Adipocyte (in vitro differentiated cells): Measurements from ENCODE around the gene MARCHF5.

Source experiments
- DNase-seq: peaks from one replicate; pipeline ENCODE4 v3.0.0-alpha.2; 2015; ENCODE audit warnings: low read depth
- H3K27me3 ChIP-seq: replicated peaks from 2 replicates; pipeline ENCODE4 v1.7.0; 2013; ENCODE audit warnings: mild to moderate bottlenecking, low read length, moderate library complexity; ENCODE audit not compliant: control insufficient read depth, insufficient read depth
- H3K36me3 ChIP-seq: 2 replicates; pipeline ENCODE4 v1.7.0; 2013; ENCODE audit warnings: low read length, mild to moderate bottlenecking, moderate library complexity; ENCODE audit not compliant: control insufficient read depth, insufficient read depth, severe bottlenecking
- H3K4me1 ChIP-seq: 2 replicates; pipeline ENCODE4 v1.7.0; 2013; ENCODE audit warnings: mild to moderate bottlenecking, low read length, moderate library complexity; ENCODE audit not compliant: control insufficient read depth, insufficient read depth
- H3K4me3 ChIP-seq: 2 replicates; pipeline ENCODE4 v1.7.0; 2013; ENCODE audit warnings: mild to moderate bottlenecking, low read length, moderate library complexity
- H3K9ac ChIP-seq: 2 replicates; pipeline ENCODE4 v1.7.0; 2013; ENCODE audit warnings: mild to moderate bottlenecking, low read length, moderate library complexity
- H3K9me3 ChIP-seq: 2 replicates; pipeline ENCODE4 v1.7.0; 2013; ENCODE audit warnings: mild to moderate bottlenecking, low read length, moderate library complexity; ENCODE audit not compliant: control insufficient read depth

MARCHF5 gene

GRCh38 chr10:92290837-92291615 lies at the start of gene MARCHF5, which contains the start of gene CPEB3:
Gene MARCHF5 (plus strand): TSS chr10:92291167. CDS start chr10:92291495, 328 bp downstream.
Gene CPEB3 (minus strand): TSS chr10:92291078. CDS start chr10:92240350, 50,728 bp downstream.
- H3K4me3 ChIP-seq: peak within 1 kb of the TSS; percentile 97
- H3K9ac ChIP-seq: peak within 1 kb of the TSS; percentile 99

GRCh38 chr10:92241501-92241900 lies 49.5 kb upstream of the MARCHF5 start:
- H3K36me3 ChIP-seq: no peaks in the 10 kb centered on the region
- H3K9me3 ChIP-seq: no peaks in the 10 kb centered on the region
- no peak for DNase-seq
- H3K9ac ChIP-seq: peak overlapping the region; percentile 89
- H3K27me3 ChIP-seq: no peaks in the 10 kb centered on the region
- H3K4me3 ChIP-seq: peak overlapping the region; percentile 97
- H3K4me1 ChIP-seq: peaks cover 32% of the 10 kb centered on the region

More at GRCh38 chr10:92290837-92291615, at the start of gene MARCHF5, which contains the start of gene CPEB3:
- no peaks in the 10 kb centered on the region for H3K27me3 ChIP-seq
- no peaks in the 10 kb centered on the region for H3K9me3 ChIP-seq
- peaks cover 13% of the 10 kb centered on the region for H3K4me1 ChIP-seq
- peaks cover 15% of the 10 kb centered on the region for H3K36me3 ChIP-seq
- peak; percentile 97 for DNase-seq

GRCh38 chr10:92242380-92242779 lies 48.6 kb upstream of the MARCHF5 start:
- H3K9me3 ChIP-seq: no peaks in the 10 kb centered on the region
- no peaks in the 10 kb centered on the region for H3K27me3 ChIP-seq
- H3K9ac ChIP-seq: no peak overlapping the region
- H3K4me3 ChIP-seq: no peak overlapping the region
- H3K36me3 ChIP-seq: no peaks in the 10 kb centered on the region
- peaks cover 32% of the 10 kb centered on the region for H3K4me1 ChIP-seq
- no peak for DNase-seq

- Histone ChIP-seq H3K9ac (peak overlapping the region; percentile 79), H3K4me1 (peaks cover 29% of the 10 kb centered on the region), H3K36me3 (no peaks in the 10 kb centered on the region), H3K27me3 (no peaks in the 10 kb centered on the region), H3K9me3 (no peaks in the 10 kb centered on the region), H3K4me3 (peak overlapping the region; percentile 79)
- DNase-seq: peak; percentile 75
Measured at GRCh38 chr10:92242910-92243671, 47.9 kb upstream of the MARCHF5 start.

GRCh38 chr10:92244796-92245195 lies 46.2 kb upstream of the MARCHF5 start:
- H3K4me3 ChIP-seq: no peak overlapping the region
- peaks cover 17% of the 10 kb centered on the region for H3K4me1 ChIP-seq
- H3K36me3 ChIP-seq: no peaks in the 10 kb centered on the region
- no peak overlapping the region for H3K9ac ChIP-seq
- H3K27me3 ChIP-seq: no peaks in the 10 kb centered on the region
- no peak for DNase-seq
- H3K9me3 ChIP-seq: no peaks in the 10 kb centered on the region

GRCh38 chr10:92248566-92248965 lies 42.4 kb upstream of the MARCHF5 start:
- Histone ChIP-seq H3K9me3 (no peaks in the 10 kb centered on the region), H3K9ac (no peak overlapping the region), H3K4me3 (no peak overlapping the region), H3K4me1 (no peaks in the 10 kb centered on the region), H3K36me3 (no peaks in the 10 kb centered on the region), H3K27me3 (no peaks in the 10 kb centered on the region)
- DNase-seq: no peak

- H3K36me3 ChIP-seq: no peaks in the 10 kb centered on the region
- H3K27me3 ChIP-seq: no peaks in the 10 kb centered on the region
- no peaks in the 10 kb centered on the region for H3K4me1 ChIP-seq
- no peaks in the 10 kb centered on the region for H3K9me3 ChIP-seq
- no peak overlapping the region for H3K9ac ChIP-seq
- no peak for DNase-seq
- no peak overlapping the region for H3K4me3 ChIP-seq
Measured at GRCh38 chr10:92263396-92263795, 27.6 kb upstream of the MARCHF5 start.

- no peaks in the 10 kb centered on the region for H3K9me3 ChIP-seq
- no peaks in the 10 kb centered on the region for H3K36me3 ChIP-seq
- no peak overlapping the region for H3K4me3 ChIP-seq
- no peak overlapping the region for H3K9ac ChIP-seq
- H3K27me3 ChIP-seq: no peaks in the 10 kb centered on the region
- no peaks in the 10 kb centered on the region for H3K4me1 ChIP-seq
- DNase-seq: no peak
Measured at GRCh38 chr10:92264249-92264648, 26.7 kb upstream of the MARCHF5 start.

- Histone ChIP-seq H3K36me3 (no peaks in the 10 kb centered on the region), H3K9ac (no peak overlapping the region), H3K4me3 (no peak overlapping the region), H3K27me3 (no peaks in the 10 kb centered on the region), H3K4me1 (no peaks in the 10 kb centered on the region), H3K9me3 (no peaks in the 10 kb centered on the region)
- DNase-seq: no peak
Measured at GRCh38 chr10:92265687-92266258, 25.2 kb upstream of the MARCHF5 start.

- no peak overlapping the region for H3K4me3 ChIP-seq
- no peak overlapping the region for H3K9ac ChIP-seq
- H3K4me1 ChIP-seq: no peaks in the 10 kb centered on the region
- no peaks in the 10 kb centered on the region for H3K36me3 ChIP-seq
- H3K27me3 ChIP-seq: no peaks in the 10 kb centered on the region
- H3K9me3 ChIP-seq: no peaks in the 10 kb centered on the region
- no peak for DNase-seq
Measured at GRCh38 chr10:92267343-92267742, 23.6 kb upstream of the MARCHF5 start.

GRCh38 chr10:92268748-92269147 lies 22.2 kb upstream of the MARCHF5 start:
- Histone ChIP-seq H3K4me1 (no peaks in the 10 kb centered on the region), H3K27me3 (no peaks in the 10 kb centered on the region), H3K36me3 (no peaks in the 10 kb centered on the region), H3K4me3 (no peak overlapping the region), H3K9ac (no peak overlapping the region), H3K9me3 (no peaks in the 10 kb centered on the region)
- no peak for DNase-seq
